Measurements from ENCODE around the gene TCF7L1.

DNA sequence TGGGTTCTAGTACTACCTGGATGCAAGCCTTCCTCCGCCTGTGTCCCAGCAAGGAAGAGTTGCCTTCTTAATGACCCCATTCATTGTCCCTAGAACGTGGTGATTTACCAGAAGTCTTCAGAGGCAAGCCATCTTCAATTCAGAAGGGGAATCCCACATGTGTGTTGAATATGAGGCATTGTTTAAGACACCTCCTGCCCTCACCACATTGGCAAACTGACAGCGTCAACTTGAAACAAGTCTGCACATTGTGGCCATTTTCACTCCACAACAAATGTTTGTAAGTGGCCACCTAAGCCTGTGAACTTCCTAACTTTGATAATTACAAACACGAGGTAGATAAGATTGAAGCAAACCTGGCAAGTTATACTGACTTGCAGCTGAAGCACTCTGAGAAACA is 83.7 kb downstream of the TCF7L1 start:
- no peak for TF ChIP-seq CTCF (IDR thresholded peaks at IDR 0.05; ENCODE audit: low read length)
- no peak for TF ChIP-seq EZH2 (IDR thresholded peaks at IDR 0.05; ENCODE audit: borderline replicate concordance, low read length)

All from OCI-LY1 (cell line).